Nephron progenitor cell (in vitro differentiated cells): ENCODE results near the gene UBE2O.

Experiments
- DNase-seq: peaks from one replicate; pipeline ENCODE4 v3.0.0; 2021
- H3K27ac Mint-ChIP-seq: 2 replicates; pipeline ENCODE4 v1.8.0; 2021; ENCODE audit warnings: mild to moderate bottlenecking, moderate library complexity, mixed read lengths
- H3K27me3 Mint-ChIP-seq: 2 replicates; pipeline ENCODE4 v1.8.0; 2021; ENCODE audit warnings: mild to moderate bottlenecking, low read depth, mixed read lengths; ENCODE audit not compliant: poor library complexity
- H3K36me3 Mint-ChIP-seq: 2 replicates; pipeline ENCODE4 v1.8.0; 2021; ENCODE audit warnings: low read depth, mixed read lengths
- H3K4me1 Mint-ChIP-seq: 2 replicates; pipeline ENCODE4 v1.8.0; 2021; ENCODE audit warnings: mixed read lengths
- H3K4me3 Mint-ChIP-seq: 2 replicates; pipeline ENCODE4 v1.8.0; 2021; ENCODE audit warnings: mild to moderate bottlenecking, moderate library complexity, mixed read lengths
- H3K9me3 Mint-ChIP-seq: 2 replicates; pipeline ENCODE4 v1.8.0; 2021; ENCODE audit warnings: mild to moderate bottlenecking, moderate library complexity, mixed read lengths
- CTCF ChIP-seq: fragments of 200-600 bp; sonication (generic); IDR thresholded peaks from 2 replicates; pipeline ENCODE4 v1.5.0; 2021; ENCODE audit warnings: antibody characterized with exemption

Gene UBE2O

GRCh38 chr17:76471498-76472257 lies 18.7 kb upstream of the UBE2O start:
- no peaks in the 10 kb centered on the region for H3K36me3 Mint-ChIP-seq
- no peaks in the 10 kb centered on the region for H3K27me3 Mint-ChIP-seq
- H3K4me3 Mint-ChIP-seq, result no peak overlapping the region
- H3K4me1 Mint-ChIP-seq, result peaks cover 5% of the 10 kb centered on the region
- DNase-seq, result no peak
- no peaks in the 10 kb centered on the region for H3K9me3 Mint-ChIP-seq
- no peak for TF ChIP-seq CTCF
- H3K27ac Mint-ChIP-seq, result peak overlapping the region; percentile 83

GRCh38 chr17:76469991-76470739 lies 17.2 kb upstream of the UBE2O start:
- Mint-ChIP-seq H3K4me3 (no peak overlapping the region), H3K27ac (no peak overlapping the region), H3K9me3 (no peaks in the 10 kb centered on the region), H3K36me3 (no peaks in the 10 kb centered on the region), H3K4me1 (peaks cover 12% of the 10 kb centered on the region), H3K27me3 (peaks cover 7% of the 10 kb centered on the region)
- DNase-seq, result no peak
- no peak for TF ChIP-seq CTCF

GRCh38 chr17:76469076-76469990 lies 16.4 kb upstream of the UBE2O start:
- H3K4me3 Mint-ChIP-seq, result no peak overlapping the region
- peaks cover 7% of the 10 kb centered on the region for H3K27me3 Mint-ChIP-seq
- H3K9me3 Mint-ChIP-seq, result no peaks in the 10 kb centered on the region
- H3K36me3 Mint-ChIP-seq, result no peaks in the 10 kb centered on the region
- no peak for TF ChIP-seq CTCF
- H3K4me1 Mint-ChIP-seq, result peaks cover 12% of the 10 kb centered on the region
- no peak for DNase-seq
- no peak overlapping the region for H3K27ac Mint-ChIP-seq

GRCh38 chr17:76468634-76469010 lies 15.7 kb upstream of the UBE2O start:
- no peak overlapping the region for H3K4me3 Mint-ChIP-seq
- H3K36me3 Mint-ChIP-seq, result no peaks in the 10 kb centered on the region
- H3K27ac Mint-ChIP-seq, result no peak overlapping the region
- TF ChIP-seq CTCF, result no peak
- DNase-seq, result no peak
- peaks cover 7% of the 10 kb centered on the region for H3K27me3 Mint-ChIP-seq
- H3K9me3 Mint-ChIP-seq, result no peaks in the 10 kb centered on the region
- H3K4me1 Mint-ChIP-seq, result peaks cover 12% of the 10 kb centered on the region

- H3K4me3 Mint-ChIP-seq, result no peak overlapping the region
- H3K36me3 Mint-ChIP-seq, result no peaks in the 10 kb centered on the region
- no peak for TF ChIP-seq CTCF
- peaks cover 12% of the 10 kb centered on the region for H3K4me1 Mint-ChIP-seq
- no peaks in the 10 kb centered on the region for H3K9me3 Mint-ChIP-seq
- peaks cover 7% of the 10 kb centered on the region for H3K27me3 Mint-ChIP-seq
- no peak overlapping the region for H3K27ac Mint-ChIP-seq
- no peak for DNase-seq
Observed at GRCh38 chr17:76467809-76468633, 15.1 kb upstream of the UBE2O start.
